Adrenal gland (tissue), 5 donors: ENCODE results near the gene MACROD2.

ENCODE experiments used
- POLR2A ChIP-seq, 2 donors: fragments of 450-650 bp; IDR thresholded peaks; one replicate each; pipeline ENCODE4 v1.6.1; 2017; ENCODE audit warnings: antibody characterized with exemption in 2 of 2, mild to moderate bottlenecking in 2 of 2, moderate library complexity in 1 of 2
- TF ChIP-seq, protein P1 (sequence below), 6 experiments: fragments of 450-650 bp in 4 of 6; fragments of 200-600 bp in 2 of 6; sonication (generic) in 1 of 6; IDR thresholded peaks; 1 replicate in 5 of 6; 2 replicates in 1 of 6; pipeline versions ENCODE4 v1.5.1 to v1.8.0; 2016 to 2021; ENCODE audit warnings: antibody characterized with exemption in 6 of 6, mild to moderate bottlenecking in 2 of 6, moderate library complexity in 1 of 6
- donor health status: DM: no; HTN: no; CAD: no.

DNA sequence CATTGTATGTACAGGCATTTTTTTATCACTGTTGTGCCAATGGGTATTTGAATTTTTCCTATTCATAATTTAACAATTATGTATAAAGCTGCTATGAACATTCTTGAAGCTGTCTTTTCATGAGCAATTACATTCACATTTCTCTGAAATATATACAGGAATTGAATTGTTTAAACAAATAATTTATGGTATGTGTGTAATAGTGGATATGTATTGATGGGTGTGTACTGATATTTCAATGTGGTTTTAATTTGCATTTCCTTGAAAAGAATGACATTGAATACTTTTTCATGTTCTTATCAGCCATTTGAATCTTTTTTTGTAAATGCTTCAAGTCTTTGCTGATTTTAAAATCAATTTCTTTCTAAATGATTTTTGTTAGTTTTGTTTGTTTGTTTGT, 971.5 kb downstream of the MACROD2 start:
- no peak for TF ChIP-seq POLR2A (IDR thresholded peaks at IDR 0.05)
- TF ChIP-seq, protein P1, sequence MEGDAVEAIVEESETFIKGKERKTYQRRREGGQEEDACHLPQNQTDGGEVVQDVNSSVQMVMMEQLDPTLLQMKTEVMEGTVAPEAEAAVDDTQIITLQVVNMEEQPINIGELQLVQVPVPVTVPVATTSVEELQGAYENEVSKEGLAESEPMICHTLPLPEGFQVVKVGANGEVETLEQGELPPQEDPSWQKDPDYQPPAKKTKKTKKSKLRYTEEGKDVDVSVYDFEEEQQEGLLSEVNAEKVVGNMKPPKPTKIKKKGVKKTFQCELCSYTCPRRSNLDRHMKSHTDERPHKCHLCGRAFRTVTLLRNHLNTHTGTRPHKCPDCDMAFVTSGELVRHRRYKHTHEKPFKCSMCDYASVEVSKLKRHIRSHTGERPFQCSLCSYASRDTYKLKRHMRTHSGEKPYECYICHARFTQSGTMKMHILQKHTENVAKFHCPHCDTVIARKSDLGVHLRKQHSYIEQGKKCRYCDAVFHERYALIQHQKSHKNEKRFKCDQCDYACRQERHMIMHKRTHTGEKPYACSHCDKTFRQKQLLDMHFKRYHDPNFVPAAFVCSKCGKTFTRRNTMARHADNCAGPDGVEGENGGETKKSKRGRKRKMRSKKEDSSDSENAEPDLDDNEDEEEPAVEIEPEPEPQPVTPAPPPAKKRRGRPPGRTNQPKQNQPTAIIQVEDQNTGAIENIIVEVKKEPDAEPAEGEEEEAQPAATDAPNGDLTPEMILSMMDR (IDR thresholded peaks at IDR 0.05): no peak
